ENCODE data around the gene CDKN1A. TPM values are rescaled to one million over a fixed set of nuclear protein-coding genes. Genes with fewer than 3 reads are reported as not detected.

The CDKN1A gene
- total and polyA plus RNA-seq, 10 of the 15 experiments (the other 5 are each of a cell fraction or from before 2014, with no cell fraction given) = 25.2 to 637 (median 216) TPM

DNA sequence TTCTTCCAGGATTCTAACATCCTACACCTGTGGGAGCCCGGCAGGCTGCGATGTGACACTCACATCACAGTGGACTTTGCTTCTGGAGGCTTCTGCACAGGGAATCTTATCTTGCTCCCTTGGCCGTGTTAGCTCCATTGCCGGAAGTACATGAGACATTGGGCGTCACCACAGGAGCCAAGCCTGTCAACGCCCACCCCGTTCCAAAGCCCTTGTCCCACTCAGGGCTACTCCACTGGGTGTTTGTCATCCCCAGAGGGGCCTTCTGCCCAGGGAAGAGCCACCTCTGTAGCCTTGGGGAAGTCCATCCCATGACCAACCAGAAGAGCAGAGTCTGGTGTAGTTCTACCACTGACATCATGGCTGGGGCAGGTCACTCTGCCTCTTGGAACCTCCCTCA is 20.8 kb downstream of the CDKN1A start:
- POLR2A ChIA-PET = interaction anchor here (1.5 kb wide), 1 partner anchor 27 kb away, joined by 3 read pairs; no protein-coding TSS in a partner anchor
- 41% methylated on average over 7 of the region's 7 CpGs for WGBS (ENCODE audit: insufficient coverage, insufficient replicate concordance, low lambda C conversion rate, missing lambda C conversion rate)
- H3K4me1 ChIP-seq (ENCODE audit: control insufficient read depth, insufficient read depth, low read length) = peaks cover 4% of the 10 kb centered on the region
- H3K9ac ChIP-seq (ENCODE audit: control insufficient read depth, insufficient read depth, low read length) = no peak overlapping the region
- CTCF ChIA-PET = interaction anchor here (0.9 to 2.5 kb wide), 2 partner anchors 13 to 75 kb away, joined by 3 to 10 read pairs; no protein-coding TSS in a partner anchor
- SMC1A ChIA-PET (ENCODE audit: uncharacterized antibody, unreplicated experiment) = no interaction called here
- intact Hi-C loops (cut with micrococcal nuclease; ENCODE audit: unreplicated experiment) = no loop called here
- in situ Hi-C loops (cut with MboI) = no loop called here
- no peak overlapping the region for H3K4me3 ChIP-seq
- FAIRE-seq = no peak
- no TSS peak for BruUV-seq (replicated peaks)
- H3K4me2 ChIP-seq (ENCODE audit: control insufficient read depth, insufficient read depth) = no peak overlapping the region
- no peaks in the 10 kb centered on the region for H4K20me1 ChIP-seq (ENCODE audit: control insufficient read depth, insufficient read depth)
- TF ChIP-seq RCOR1 (conservative IDR thresholded peaks at IDR 0.05; ENCODE audit: low read depth, low read length) (no peak), MEF2A (IDR thresholded peaks at IDR 0.05; ENCODE audit: insufficient read depth, low read depth, low read length) (no peak), MYC (IDR thresholded peaks at IDR 0.05; ENCODE audit: insufficient read depth, insufficient read length, insufficient replicate concordance, low read length, severe bottlenecking) (no peak)
- TF ChIP-seq, protein P1, sequence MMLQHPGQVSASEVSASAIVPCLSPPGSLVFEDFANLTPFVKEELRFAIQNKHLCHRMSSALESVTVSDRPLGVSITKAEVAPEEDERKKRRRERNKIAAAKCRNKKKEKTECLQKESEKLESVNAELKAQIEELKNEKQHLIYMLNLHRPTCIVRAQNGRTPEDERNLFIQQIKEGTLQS (IDR thresholded peaks at IDR 0.05; ENCODE audit: borderline replicate concordance, extremely low read depth, low read depth, low read length) = no peak
- H3K9me3 ChIP-seq (replicated peaks; ENCODE audit: control insufficient read depth, insufficient read depth, low read length) = no peaks in the 10 kb centered on the region
- H3K36me3 ChIP-seq (ENCODE audit: control insufficient read depth in 2 of 2, insufficient read depth in 2 of 2, low read length in 1 of 2) = no peaks in the 10 kb centered on the region
- DNase-seq (ENCODE audit: low read depth, low spot score) = no peak
- ATAC-seq = no peak
- no peaks in the 10 kb centered on the region for H3K27me3 ChIP-seq (replicated peaks in 1 of 2; ENCODE audit: control insufficient read depth in 2 of 2, insufficient read depth in 2 of 2, low read length in 1 of 2)
- H3K79me2 ChIP-seq (ENCODE audit: control insufficient read depth, insufficient read depth, low read length) = no peaks in the 10 kb centered on the region
- no peak overlapping the region for H2AFZ ChIP-seq (ENCODE audit: control insufficient read depth, low read depth, low read length)
- H3K27ac ChIP-seq (ENCODE audit: control insufficient read depth, insufficient read depth) = no peak overlapping the region
- RAD21 ChIA-PET (ENCODE audit: unreplicated experiment) = no interaction called here

DNA sequence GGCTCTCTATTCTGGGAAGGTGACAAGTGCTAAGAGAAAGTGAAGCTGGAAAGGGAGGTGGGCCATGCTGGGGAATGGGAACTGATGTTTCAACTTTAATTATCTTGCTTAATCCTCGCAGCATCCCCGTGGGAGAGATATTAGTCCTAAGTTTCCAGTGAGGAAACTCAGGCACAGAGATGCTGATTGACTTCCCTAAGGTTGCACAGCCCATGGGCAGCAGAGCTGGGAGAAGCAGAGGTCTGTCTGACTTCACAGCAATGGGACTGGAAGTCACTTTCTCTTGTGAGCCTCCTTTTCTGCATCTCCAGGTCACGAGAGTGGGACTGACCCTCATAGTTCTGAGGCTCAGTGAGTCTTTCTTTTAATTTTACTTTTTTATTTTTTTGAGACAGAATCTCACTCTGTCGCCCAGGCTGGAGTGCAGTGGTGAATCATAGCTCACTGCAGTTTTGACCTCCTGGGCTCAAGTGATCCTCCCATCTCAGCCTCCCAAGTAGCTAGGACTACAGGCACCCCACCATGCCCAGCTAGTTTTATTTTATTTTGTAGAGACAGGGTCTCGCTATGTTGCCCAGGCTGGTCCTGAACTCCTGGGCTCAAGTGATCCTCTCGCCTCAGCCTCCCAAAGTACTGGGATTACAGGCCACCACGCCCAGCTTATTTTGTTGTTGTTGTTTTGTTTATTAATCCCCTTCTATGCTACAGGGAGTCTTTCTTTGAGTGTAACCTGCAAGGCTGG is 21.7 kb downstream of the CDKN1A start:
- SMC1A ChIA-PET (ENCODE audit: uncharacterized antibody, unreplicated experiment) = interaction anchor here (0.7 kb wide), 1 partner anchor 19 kb away, joined by 3 read pairs; no protein-coding TSS in a partner anchor
- BruUV-seq (replicated peaks) = no TSS peak
- no peak overlapping the region for H3K27ac ChIP-seq (ENCODE audit: control insufficient read depth, insufficient read depth)
- no peaks in the 10 kb centered on the region for H3K27me3 ChIP-seq (replicated peaks in 1 of 2; ENCODE audit: control insufficient read depth in 2 of 2, insufficient read depth in 2 of 2, low read length in 1 of 2)
- H3K9ac ChIP-seq (ENCODE audit: control insufficient read depth, insufficient read depth, low read length) = no peak overlapping the region
- POLR2A ChIA-PET = interaction anchor here (0.6 to 0.7 kb wide), 2 partner anchors 47 to 63 kb away, joined by 3 to 4 read pairs; no protein-coding TSS in a partner anchor
- ATAC-seq (no peak), FAIRE-seq (no peak), DNase-seq (ENCODE audit: low read depth, low spot score) (no peak)
- H3K4me2 ChIP-seq (ENCODE audit: control insufficient read depth, insufficient read depth) = no peak overlapping the region
- no peaks in the 10 kb centered on the region for H4K20me1 ChIP-seq (ENCODE audit: control insufficient read depth, insufficient read depth)
- H2AFZ ChIP-seq (ENCODE audit: control insufficient read depth, low read depth, low read length) = no peak overlapping the region
- RAD21 ChIA-PET (ENCODE audit: unreplicated experiment) = interaction anchor here (1.0 kb wide), 1 partner anchor 82 kb away, joined by 3 read pairs; no protein-coding TSS in a partner anchor
- CTCF ChIA-PET = interaction anchor here (0.6 to 4.0 kb wide), 8 partner anchors 9 to 358 kb away, joined by 3 to 27 read pairs (median 4); no protein-coding TSS in a partner anchor
- intact Hi-C loops (cut with micrococcal nuclease; ENCODE audit: unreplicated experiment) (no loop called here), in situ Hi-C loops (cut with MboI) (no loop called here)
- H3K4me1 ChIP-seq (ENCODE audit: control insufficient read depth, insufficient read depth, low read length) = peaks cover 3% of the 10 kb centered on the region
- H3K9me3 ChIP-seq (replicated peaks; ENCODE audit: control insufficient read depth, insufficient read depth, low read length) = no peaks in the 10 kb centered on the region
- H3K79me2 ChIP-seq (ENCODE audit: control insufficient read depth, insufficient read depth, low read length) = no peaks in the 10 kb centered on the region
- 46% methylated on average over 7 of the region's 7 CpGs for WGBS (ENCODE audit: insufficient coverage, insufficient replicate concordance, low lambda C conversion rate, missing lambda C conversion rate)
- H3K36me3 ChIP-seq (ENCODE audit: control insufficient read depth in 2 of 2, insufficient read depth in 2 of 2, low read length in 1 of 2) = no peaks in the 10 kb centered on the region
- H3K4me3 ChIP-seq = no peak overlapping the region
- TF ChIP-seq NR2F1 (conservative IDR thresholded peaks at IDR 0.05) (no peak), PML (IDR thresholded peaks at IDR 0.05; ENCODE audit: low read length) (no peak), BMI1 (IDR thresholded peaks at IDR 0.05; ENCODE audit: borderline replicate concordance) (no peak)
- TF ChIP-seq, protein P2, sequence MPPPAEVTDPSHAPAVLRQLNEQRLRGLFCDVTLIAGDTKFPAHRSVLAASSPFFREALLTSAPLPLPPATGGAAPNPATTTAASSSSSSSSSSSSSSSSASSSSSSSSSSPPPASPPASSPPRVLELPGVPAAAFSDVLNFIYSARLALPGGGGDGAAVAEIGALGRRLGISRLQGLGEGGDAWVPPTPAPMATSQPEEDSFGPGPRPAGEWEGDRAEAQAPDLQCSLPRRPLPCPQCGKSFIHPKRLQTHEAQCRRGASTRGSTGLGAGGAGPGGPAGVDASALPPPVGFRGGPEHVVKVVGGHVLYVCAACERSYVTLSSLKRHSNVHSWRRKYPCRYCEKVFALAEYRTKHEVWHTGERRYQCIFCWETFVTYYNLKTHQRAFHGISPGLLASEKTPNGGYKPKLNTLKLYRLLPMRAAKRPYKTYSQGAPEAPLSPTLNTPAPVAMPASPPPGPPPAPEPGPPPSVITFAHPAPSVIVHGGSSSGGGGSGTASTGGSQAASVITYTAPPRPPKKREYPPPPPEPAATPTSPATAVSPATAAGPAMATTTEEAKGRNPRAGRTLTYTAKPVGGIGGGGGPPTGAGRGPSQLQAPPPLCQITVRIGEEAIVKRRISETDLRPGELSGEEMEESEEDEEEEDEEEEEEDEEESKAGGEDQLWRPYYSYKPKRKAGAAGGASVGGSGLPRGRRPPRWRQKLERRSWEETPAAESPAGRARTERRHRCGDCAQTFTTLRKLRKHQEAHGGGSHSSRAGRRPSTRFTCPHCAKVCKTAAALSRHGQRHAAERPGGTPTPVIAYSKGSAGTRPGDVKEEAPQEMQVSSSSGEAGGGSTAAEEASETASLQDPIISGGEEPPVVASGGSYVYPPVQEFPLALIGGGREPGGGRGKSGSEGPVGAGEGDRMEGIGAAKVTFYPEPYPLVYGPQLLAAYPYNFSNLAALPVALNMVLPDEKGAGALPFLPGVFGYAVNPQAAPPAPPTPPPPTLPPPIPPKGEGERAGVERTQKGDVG (CRISPR knock-in tag; IDR thresholded peaks at IDR 0.05) = no peak
- TF ChIP-seq, protein P3, sequence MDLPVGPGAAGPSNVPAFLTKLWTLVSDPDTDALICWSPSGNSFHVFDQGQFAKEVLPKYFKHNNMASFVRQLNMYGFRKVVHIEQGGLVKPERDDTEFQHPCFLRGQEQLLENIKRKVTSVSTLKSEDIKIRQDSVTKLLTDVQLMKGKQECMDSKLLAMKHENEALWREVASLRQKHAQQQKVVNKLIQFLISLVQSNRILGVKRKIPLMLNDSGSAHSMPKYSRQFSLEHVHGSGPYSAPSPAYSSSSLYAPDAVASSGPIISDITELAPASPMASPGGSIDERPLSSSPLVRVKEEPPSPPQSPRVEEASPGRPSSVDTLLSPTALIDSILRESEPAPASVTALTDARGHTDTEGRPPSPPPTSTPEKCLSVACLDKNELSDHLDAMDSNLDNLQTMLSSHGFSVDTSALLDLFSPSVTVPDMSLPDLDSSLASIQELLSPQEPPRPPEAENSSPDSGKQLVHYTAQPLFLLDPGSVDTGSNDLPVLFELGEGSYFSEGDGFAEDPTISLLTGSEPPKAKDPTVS (IDR thresholded peaks at IDR 0.05; ENCODE audit: low read depth, low read length) = no peak
